SU-DHL-6 (cell line): ENCODE measurements around the gene IGSF8.

ENCODE experiments used
- EZH2phosphoT487 ChIP-seq: fragments of 200-600 bp; sonication (generic), shearing (Covaris generic); conservative IDR thresholded peaks from 2 replicates; pipeline ENCODE4 v1.6.1; 2018; ENCODE audit warnings: mild to moderate bottlenecking, antibody characterized with exemption, low read length, moderate library complexity, mixed read lengths
- TF ChIP-seq, protein P1 (sequence below): fragments of 200-600 bp; sonication (generic); IDR thresholded peaks from one replicate; pipeline ENCODE4 v1.5.1; 2017; ENCODE audit warnings: antibody characterized with exemption, mild to moderate bottlenecking, low read length, moderate library complexity; ENCODE audit not compliant: insufficient read depth, poor library complexity, severe bottlenecking

DNA sequence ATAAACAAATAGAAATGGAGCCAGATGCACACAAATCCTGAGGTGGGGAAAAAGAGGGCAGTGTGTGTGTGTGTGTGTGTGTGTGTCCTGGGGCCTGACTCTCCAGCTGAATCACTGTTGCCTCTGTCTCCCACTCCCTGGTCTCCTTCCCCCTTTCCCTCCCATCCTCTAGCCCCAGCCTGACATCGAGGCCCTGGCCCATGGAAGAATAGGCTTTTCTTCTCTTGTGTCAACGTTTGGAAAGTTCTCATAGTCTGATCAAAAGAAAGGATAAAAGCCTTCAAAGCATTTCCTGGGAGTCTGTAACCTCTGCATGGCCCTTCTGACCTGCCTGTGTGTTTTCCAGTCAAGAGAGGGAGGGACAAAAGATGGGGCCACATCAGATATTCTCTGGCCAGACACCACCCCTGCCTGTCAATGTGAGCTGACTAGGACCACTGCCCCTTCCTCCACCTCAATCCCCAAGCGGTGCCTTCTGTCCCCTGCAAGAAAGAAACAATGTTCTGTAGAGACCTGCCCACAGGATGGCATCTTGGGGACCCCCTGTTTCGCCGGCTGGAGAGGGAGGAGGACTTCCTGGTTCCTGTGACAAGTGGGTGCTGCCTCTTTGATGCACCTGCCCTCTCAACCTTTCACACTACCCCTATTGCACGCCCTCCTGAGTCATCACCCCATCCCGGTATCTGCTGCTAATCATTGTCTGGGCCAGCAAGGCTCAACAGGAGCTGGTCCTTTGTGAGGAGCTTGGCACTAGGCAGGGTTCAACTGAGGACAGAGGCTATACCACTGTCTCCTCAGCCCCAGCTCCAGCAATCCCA is 44.7 kb downstream of the IGSF8 start:
- TF ChIP-seq, protein P1, sequence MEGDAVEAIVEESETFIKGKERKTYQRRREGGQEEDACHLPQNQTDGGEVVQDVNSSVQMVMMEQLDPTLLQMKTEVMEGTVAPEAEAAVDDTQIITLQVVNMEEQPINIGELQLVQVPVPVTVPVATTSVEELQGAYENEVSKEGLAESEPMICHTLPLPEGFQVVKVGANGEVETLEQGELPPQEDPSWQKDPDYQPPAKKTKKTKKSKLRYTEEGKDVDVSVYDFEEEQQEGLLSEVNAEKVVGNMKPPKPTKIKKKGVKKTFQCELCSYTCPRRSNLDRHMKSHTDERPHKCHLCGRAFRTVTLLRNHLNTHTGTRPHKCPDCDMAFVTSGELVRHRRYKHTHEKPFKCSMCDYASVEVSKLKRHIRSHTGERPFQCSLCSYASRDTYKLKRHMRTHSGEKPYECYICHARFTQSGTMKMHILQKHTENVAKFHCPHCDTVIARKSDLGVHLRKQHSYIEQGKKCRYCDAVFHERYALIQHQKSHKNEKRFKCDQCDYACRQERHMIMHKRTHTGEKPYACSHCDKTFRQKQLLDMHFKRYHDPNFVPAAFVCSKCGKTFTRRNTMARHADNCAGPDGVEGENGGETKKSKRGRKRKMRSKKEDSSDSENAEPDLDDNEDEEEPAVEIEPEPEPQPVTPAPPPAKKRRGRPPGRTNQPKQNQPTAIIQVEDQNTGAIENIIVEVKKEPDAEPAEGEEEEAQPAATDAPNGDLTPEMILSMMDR: no peak
- TF ChIP-seq EZH2phosphoT487: no peak
